ENCODE results near the gene ROR2.

DNA sequence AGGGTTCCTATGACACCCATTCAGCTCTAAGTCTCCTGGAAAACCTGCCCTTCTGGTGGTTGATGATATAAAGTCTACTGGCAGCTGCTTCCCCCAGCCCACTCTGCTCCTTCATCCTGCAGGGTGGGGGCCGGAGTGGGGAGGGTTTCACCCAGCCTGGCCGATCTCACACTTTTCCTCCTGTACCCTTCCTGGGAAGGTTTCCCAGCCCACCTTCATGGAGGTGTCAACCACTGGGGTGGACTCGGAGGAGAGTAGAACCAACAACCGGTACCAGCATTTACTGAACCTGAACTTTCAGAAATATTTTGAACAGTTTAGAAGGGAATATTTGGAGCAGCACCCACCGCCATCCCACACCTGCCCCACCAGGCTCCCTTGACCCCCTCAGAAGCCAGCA, 30.4 kb downstream of the ROR2 start:
- no peak for TF ChIP-seq POLR2A (IDR thresholded peaks at IDR 0.05)
- no peak for TF ChIP-seq EP300 (IDR thresholded peaks at IDR 0.05; ENCODE audit: low read depth)
- TF ChIP-seq CTCF (IDR thresholded peaks at IDR 0.05) = no peak
